CD4-positive, alpha-beta T cell treated with Interferon gamma for 1 hour (primary cell): Measurements from ENCODE around the gene GAS1.

Source experiments
- DNase-seq: peaks from one replicate; pipeline ENCODE4 v3.0.0-alpha.2; 2020

The GAS1 gene, protein sequence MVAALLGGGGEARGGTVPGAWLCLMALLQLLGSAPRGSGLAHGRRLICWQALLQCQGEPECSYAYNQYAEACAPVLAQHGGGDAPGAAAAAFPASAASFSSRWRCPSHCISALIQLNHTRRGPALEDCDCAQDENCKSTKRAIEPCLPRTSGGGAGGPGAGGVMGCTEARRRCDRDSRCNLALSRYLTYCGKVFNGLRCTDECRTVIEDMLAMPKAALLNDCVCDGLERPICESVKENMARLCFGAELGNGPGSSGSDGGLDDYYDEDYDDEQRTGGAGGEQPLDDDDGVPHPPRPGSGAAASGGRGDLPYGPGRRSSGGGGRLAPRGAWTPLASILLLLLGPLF

DNA sequence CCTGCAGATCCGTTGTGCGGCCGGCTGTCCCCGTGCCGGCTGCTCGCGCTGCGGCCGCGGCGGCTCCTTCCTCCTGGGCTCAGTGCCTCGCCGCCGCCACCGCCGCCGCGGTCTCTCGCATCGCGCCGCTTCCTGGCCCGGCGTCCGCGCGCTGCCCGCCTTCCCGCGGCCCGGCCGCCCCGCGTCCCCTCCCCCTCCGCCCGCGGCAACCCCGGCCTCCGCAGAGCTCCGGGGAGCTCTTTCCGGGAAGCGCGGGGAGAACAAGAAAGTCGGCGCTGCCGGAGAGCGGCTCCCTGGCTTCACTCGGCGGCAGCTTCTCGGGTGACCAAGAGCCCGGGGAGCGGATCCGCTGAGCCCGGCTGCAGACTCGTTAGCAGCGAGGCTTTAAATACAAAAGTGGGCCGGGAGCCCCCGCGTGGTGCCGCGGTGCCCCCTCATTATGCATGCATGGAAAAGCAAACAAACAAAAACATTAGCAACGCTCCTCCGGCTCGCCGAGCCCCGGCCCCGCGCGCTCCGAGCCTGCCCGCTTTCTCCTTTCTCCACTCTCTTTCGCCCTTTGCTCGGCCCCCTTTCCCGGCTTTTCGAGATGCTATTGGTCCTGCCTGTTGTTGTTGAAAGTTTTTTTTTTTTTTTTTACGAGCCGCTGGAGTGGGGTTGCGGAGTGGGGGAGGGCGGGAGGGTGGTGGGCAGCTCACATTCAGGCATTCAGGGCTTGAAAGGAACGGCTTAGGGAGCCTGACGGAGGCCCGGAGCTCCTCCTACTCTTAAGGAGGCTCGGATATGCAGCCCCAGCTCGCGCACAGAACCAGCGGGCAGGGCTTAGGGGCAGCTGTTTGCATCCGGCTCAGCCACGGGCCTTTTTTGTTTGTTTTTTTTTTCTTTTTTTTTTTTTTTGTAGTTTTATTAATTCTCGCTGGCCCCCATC is at the start of gene GAS1:
GAS1 (minus strand) TSS at position 361 of the 928 bp plus-strand sequence. CDS start 727 bp downstream, outside the sequence.
- peak; percentile 50 for DNase-seq

DNA sequence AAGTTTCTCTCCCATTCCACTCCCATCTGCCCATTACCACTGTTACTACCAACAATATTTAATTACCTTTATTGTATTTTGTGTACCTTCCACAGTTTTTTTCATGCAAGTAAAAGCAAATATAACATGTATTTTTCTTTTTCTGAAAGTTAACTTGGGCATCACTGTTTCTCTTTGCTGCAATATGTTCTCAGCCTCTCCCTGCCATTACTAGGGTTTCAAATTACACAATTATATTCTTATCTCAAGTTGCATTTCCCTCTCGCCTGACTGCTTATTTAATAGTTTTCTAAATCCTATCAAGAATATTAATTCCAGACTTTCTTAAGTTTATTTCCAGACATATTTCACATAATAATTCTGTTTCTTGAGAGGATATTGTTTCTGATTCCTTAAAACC is 46.9 kb upstream of the GAS1 start:
- DNase-seq = no peak

DNA sequence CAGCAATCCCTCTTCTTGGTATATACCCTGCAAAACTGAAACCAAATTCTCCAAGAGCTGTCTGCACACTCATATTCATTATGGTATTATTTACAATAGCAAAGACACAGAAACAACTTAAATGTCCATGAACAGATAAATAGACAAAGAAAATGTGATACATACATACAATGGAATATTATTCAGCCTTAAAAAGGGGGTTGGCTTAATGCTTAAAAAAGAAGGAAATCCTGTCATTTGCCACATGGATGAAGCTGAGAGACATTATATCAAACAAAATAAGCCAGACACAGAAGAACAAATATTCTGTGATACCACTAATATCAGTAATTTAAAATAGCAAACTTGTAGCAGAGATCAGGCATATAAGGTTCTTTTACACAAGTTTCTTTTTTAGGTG is 46.5 kb upstream of the GAS1 start:
- DNase-seq = no peak

DNA sequence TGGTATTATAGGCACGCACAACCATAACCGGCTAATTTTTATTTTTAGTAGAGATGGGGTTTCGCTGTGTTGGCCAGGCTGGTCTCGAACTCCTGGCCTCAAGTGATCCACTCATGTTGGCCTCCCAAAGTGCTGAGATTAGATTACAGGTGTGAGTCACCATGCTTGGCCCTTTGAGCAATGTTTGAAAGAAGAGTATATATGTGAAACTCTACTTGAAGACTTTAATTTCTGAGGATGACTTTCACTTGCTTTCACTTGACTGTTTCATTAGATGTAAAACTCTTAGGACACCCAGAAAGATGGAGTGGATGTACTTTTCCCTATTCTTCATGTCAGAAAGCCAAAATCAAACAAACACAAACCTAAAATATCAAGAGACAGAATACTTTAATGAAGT is 43.8 kb upstream of the GAS1 start:
- no peak for DNase-seq

DNA sequence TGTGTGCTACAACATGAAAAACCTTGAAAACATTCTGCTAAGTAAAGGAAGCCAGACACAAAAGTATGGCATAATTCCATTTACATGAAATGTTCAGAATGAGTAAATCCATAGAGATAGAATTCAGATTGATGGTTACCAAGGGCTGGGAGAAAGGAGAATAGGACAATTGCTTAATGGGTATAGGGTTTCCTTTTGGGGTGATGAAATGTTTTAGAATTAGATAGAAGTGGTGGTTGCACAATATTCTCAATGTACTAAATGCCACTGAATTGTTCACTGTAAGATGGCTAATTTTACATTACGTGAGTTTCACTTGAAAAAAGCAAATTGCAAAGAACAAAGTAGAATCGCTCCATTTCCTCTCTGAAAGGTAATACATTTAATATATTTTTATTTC is 43.0 kb upstream of the GAS1 start:
- no peak for DNase-seq

DNA sequence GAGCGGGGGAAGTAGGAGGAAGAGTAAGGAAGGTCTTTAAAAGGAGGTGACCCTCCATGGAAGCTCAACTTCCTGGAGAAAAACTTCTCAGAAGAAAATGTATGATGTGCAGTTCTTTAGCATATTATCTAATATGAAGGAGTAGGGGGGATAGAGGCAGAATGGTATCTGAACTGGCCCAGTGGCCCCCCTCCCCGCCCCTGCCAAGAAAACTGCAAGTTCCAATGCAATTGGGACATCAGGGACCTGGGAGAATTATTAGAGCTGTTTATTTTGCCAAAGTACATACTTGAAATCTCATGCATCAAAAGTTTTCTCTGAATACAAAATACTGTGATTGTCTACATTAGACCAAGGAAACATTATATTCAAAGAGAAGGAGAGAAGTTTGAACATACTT is 40.6 kb upstream of the GAS1 start:
- DNase-seq = no peak

DNA sequence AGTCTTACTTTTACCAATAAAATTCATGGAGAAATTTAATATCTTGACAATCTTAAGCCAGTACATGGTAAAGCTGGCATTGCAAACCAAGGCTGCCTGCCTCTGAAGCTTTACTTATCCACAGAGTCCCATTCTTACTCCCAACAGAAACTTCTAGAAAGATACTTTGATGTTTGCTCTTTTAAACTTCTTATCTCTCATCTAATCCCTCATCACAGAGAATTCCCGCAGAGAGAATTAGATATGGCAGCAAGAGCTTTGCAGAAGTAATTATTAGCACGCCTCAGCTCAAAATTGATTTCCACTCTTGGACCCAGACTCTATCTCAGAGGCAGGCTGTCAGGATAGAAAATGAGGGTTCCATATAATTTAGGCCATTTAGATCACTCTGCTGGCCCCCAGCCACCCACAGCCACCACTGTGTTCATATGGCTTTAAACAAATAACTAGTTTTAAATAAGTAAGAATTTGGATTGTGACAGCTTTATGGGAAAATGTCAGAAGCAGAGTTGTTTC is 37.9 kb upstream of the GAS1 start:
- DNase-seq = no peak

DNA sequence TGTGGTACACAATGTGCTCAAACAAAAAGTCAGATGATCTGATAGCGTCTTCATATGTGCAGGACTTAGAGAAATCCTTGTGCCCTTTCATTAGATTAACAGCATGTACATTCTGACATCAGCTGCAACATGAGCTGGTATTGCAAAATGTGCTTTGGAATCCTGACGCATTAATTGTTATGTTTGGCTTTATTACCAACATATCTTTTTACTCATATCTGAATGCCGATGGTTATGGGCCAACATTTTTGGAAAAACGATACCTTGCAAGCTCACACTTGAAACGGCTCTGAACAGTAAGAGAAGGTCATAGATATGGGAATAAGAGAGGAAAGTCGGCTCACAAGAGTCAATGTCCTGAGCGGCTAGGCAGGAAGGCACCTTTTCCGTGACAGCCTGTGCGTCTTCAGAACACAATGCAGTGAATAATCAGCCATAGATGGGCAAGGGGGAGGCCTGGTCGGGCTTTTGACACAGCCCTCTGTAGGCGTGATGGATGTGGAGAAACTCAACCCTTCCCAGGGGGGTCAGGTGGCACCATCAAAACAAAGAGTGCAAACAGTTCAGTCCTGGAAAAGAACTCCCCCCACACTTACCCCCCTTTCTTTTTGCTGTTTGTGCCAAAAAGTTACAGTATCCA is 36.4 kb upstream of the GAS1 start:
- no peak for DNase-seq

DNA sequence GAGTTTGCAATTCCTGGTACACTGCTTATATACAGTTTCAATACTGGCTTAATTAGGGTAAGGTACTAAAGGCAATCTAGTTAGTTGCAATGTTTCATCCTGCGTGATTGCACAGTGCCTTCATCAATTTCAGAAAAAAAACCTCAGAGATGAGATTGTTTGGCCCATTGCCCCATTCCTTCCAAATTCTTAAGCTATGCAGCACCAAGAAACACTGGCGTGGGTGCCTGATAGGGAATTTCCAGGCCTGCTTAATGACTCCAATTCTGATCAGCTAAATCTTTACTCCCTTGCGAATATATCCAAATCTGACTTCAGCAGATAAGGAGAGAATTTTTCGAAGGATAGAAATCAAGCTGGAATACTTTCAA is 35.9 kb upstream of the GAS1 start:
- DNase-seq = no peak

DNA sequence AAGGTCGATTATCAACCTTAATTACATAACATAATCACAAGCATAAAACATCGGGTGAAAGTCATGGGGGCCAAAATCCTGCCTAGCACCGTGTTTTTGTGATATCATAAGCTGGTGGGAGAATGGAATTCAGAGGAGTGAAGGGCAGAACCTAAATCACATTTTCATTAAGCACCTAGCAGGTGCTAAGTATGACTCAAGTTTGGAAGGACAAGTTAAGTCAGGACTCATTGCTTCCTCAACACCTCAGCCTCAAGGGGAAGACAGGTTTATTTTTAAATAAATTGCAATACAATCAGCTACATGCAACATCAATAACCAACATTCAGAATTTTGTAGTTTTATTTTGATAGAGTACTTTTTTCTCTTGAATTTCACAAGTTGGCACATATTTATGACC is 33.5 kb upstream of the GAS1 start:
- no peak for DNase-seq

DNA sequence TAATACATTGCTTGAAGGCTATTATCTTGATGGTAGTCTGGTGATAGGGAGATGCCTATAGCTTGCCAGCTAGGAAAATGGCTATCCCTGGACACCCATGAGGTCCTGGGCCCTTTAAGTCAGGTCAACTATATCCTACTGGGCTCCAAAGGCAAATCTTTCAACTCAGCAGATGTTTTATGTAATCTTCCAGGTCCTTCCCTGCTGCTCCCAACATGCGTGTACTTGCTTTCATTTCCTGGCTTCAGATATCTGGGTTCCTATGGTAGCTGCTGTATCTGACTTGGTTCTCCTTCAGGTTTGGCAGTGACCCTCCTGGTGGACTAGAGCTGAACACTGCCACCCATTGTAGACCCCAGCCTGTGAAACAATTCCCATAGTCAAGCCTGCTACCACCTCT is 32.4 kb upstream of the GAS1 start:
- DNase-seq = no peak

DNA sequence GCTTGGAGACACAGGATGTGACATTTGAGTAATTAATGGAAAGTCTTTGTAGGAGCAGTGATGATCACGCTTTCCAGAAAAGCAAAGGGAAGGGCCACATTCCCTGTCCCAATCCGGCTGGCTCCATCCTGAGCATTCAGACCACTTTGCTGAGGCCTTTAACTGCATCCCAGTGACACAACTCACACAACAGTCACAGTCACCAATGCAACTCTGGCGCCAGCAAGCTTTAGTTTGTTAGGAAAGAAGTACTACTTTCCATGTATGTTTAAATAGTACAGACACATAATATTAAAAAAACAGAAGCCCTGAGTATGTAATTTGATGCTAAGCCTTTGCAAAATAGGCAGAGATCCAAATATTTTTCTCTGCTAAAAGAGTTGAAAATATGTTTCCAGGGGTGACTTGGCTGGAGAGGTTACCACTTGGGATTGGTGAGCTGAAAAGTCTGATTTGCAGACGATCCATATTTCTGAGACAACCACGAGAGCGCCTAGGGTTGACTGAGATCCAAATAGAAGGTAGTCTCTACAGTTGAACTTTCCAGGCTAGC is 31.7 kb upstream of the GAS1 start:
- DNase-seq = no peak

DNA sequence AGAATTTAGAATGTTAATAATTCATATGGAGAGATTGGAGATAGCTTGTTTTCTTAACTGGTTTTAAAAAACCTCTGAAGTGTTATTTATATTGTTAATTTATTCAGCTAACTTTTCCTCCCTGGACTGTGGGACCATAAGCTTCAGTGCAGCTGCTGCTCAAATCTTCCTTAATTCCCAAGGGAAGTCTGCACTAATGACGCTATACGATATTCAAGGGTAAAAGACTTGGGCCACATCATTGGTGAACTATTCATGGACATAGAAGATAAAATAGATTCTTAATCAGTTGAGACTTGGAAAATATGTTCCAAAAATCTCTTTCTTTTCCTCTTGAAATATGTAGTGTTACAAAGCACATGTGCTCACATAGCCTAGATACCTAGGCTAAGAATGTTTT is 31.1 kb upstream of the GAS1 start:
- DNase-seq = no peak

DNA sequence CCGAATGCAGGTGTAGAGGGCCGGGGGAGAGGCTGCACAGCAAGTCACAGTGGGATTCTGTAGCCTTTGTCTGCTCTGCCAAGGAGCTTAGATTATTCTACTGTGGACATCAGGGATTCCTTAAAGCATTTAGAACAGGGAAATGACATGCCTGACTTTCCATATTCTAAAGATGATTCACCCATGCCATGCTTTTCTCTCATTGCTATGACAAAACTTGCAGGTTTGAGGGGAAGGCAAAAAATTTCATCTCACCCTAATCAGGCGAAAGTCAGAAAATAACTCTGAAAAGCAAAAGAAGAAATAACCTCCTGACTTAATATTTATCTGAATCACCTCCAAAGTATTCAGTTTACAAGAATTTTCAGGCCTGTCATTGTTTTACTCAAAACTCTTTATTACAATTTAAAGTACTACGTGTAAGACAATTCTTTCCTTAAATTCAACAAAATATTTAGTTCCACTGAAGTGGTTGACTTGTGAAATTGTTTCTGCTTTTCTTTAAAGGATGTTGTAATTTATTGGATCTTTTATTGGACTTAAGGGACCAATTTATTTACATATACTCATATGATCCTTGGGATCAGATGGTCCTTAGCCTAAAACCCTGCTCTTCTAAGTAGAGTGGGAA is 30.0 kb upstream of the GAS1 start:
- DNase-seq = no peak

DNA sequence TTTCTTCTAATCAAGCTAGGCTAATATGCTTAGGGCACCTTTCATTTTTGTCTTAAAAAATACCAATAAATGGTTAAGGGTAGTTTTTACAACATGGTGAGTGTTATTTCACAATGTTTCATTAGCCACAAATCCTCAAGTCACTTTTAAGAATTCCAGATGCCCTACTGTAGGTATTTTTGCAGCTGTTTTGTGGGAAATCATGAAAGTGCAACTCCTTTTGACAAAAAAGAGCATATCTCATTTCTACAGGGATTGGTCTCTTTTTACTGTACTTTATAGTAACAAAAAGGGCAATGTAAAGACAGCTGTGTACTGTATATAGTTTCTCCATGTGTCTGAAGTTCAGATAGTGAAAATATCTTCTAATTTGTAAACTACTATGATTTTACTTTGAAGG is 28.3 kb upstream of the GAS1 start:
- DNase-seq = no peak

DNA sequence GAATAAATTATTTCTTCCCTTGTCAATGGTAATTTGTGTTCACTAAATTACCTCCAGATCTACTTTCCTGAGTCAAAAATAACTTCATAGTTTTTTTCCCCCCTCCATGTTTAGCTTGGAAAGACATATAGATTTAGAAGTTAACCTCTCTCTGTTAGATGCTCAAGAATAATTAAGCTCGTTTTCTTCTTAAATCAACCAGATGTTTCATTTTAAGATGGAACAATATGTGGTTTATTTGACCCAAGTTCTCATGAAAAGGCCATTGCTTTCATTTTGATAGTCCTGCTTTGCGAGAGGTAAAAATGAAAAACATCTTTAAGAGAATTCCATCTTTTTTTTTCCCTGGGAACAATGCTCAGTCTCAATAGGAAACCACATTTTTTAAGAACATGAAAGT is 27.7 kb upstream of the GAS1 start:
- DNase-seq = no peak

DNA sequence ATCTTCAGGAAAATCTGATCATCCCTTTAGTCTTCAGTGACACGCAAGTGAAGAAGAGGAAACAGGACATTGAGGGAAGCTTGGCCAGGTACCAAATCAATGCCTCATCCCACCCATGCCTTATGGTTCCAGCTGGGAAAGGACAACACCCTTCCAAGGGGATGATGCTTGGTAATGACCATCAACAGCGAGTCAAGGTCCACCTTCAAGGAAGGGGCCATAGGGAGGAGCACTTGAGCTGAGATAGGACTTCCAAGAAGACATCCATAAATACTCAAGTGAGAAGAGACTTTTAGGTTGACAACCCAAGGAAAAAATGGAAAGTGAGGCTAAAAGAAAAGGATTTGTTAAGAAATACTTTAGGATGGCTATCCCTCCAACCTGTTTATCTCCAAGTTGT is 27.1 kb upstream of the GAS1 start:
- DNase-seq = no peak

DNA sequence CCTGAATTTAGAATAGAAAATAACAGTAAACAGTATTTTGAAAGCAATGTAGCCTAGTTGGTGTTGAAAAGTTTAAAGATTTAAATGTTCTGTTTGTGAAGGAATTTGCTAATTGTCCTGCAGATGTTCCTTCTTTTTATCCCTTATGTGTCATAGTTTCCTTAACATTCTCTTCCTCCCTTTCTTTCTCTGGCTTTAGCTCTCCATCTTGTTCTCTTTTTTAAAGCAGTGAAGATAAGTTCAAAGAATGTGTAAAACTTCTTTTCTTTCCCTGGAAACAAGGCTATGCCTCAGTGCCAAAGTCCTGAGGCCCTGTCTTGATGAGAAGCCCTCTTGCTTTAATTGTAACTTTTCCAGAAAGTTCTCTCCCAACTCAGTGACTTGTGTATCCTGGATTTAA is 24.4 kb upstream of the GAS1 start:
- DNase-seq = no peak

DNA sequence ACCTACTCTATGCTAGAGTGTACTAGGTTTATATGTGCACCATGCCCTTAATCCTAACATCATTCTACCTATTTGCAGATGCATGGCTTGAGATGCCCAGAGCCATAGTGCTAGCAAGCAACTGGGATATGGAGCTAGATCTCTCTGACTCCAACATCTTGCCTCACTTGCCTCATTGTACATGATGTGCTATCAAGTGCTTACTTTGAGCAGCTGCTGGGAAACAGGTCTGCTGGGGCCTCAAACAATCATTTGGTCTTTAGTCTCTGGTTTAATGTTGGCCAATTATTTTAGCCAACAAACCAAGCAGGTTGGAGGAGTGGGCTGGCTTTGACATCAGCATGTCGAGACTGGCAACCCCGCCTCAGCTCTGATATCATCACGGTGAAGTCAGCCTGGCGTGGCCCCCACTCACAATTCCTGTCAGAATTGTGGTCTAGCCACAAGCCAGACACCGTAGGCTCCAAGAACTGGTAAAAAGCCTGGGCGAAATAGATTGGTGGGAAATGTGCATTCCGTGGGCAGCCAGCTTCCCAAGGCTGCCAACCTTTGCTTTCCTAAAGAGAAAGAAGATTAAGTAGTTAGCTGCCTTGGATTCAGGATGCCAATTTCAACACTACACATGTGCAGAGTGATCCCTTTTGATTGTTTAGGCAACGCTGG is 21.1 kb upstream of the GAS1 start:
- DNase-seq = no peak

DNA sequence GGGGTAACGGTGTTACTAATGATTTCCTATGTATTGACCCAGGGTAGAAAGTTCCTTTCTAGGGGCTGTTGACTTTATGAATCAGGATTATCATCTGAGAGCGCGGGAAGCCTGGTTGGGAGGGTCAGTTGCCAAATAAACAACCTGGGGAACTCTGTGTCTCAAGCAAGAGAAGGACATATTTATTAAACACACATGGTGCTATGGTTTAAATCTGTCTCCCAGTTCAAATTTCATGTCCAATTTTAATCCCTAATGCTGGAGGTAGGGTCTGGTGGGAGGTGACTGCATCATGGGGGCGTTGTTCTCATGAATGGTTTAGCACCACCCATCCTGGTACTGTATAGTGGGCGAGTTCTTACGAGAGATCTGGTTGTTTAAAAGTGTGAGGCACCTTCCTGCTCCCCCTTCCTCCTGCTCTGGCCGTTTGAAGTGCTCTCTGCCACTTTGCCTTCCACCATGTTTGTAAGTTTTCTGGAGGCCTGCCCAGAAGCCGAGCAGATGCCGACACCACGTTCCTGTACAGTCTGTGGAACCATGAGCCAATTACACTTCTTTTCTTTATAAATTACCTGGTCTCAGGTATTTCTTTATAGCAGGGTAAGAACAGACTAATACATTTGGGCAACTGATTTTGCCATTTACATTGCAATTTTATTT is 19.7 kb upstream of the GAS1 start:
- no peak for DNase-seq

DNA sequence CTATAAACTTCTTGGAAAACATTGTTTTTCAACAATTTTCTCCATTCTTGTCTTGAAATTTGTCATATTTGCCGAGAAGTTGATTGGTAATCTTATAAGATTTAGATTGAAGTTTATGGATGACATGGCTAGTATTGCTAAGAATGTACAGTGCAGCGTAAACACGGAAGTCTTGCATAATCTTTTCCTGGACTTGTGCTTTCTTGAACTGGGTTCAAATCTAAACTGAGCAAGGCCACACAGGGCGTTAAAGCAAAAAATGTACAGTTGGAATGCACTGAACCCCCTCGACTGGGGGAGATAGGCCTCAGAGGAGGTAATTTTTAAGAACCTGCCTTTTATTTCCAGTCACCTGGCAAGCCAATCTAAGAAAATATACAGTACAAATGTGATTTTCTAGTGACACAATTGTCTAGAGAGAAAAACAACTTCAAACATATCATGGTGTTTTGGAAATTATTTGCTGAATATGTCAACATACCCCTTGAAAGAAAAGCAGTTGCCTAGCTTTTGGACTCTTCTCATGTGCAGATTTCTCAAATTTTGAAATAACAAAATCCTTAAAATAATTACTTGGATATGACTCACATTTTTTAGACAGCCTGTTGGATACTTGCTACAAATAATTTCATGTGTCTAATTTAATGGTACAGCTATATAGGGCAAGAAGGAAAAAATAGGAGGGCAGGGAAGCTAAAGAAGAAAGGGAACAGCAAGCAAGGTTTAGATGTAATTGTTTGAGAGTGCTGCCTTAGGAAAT is 18.5 kb upstream of the GAS1 start:
- no peak for DNase-seq
